Lower lobe of right lung (tissue), 2 donors: ENCODE measurements around the gene DNM1. TPM values are rescaled to one million over a fixed set of nuclear protein-coding genes. Genes with fewer than 3 reads are reported as not detected.

Source experiments
- ATAC-seq, 2 donors: fragments of 200-7000 bp; cut with Tn5 transposase; one replicate each; pipeline ENCODE4 v1.9.1; 2020 to 2022; ENCODE audit warnings: mild to moderate bottlenecking in 2 of 2, moderate library complexity in 2 of 2
- DNase-seq: peaks from one replicate; pipeline ENCODE4 v3.0.0-alpha.2; 2020
- H3K27ac ChIP-seq: fragments of 200-600 bp; one replicate; pipeline ENCODE4 v1.8.0; 2022
- H3K27me3 ChIP-seq: fragments of 200-600 bp; one replicate; pipeline ENCODE4 v1.8.0; 2022; ENCODE audit warnings: low read depth
- H3K36me3 ChIP-seq: fragments of 200-600 bp; one replicate; pipeline ENCODE4 v1.8.0; 2022; ENCODE audit warnings: mild to moderate bottlenecking
- H3K4me1 ChIP-seq: fragments of 200-600 bp; one replicate; pipeline ENCODE4 v1.8.0; 2022
- H3K4me3 ChIP-seq: fragments of 200-600 bp; one replicate; pipeline ENCODE4 v1.8.0; 2022; ENCODE audit warnings: mild to moderate bottlenecking
- H3K9me3 ChIP-seq: fragments of 200-600 bp; one replicate; pipeline ENCODE4 v1.8.0; 2022
- intact Hi-C: fragments of 100-400 bp; cut with DNase I; formaldehyde crosslinking; loops from one replicate; pipeline ENCODE4 v1.11.0; 2022
- total RNA-seq: library from RNA; stranded (reverse); fragmentation: NEBNext Ultra II Directional; extraction: Animal tissue kit (Norgen Biotek cat#: 25700); gene quantifications from one replicate; pipeline ENCODE4 v1.2.1, GENCODE V29; 2021
- TF ChIP-seq, protein P1 (sequence below): fragments of 200-600 bp; IDR thresholded peaks from one replicate; pipeline ENCODE4 v1.8.0; 2022; ENCODE audit warnings: antibody characterized with exemption, mild to moderate bottlenecking
- donor health status: DM: no; HTN: yes; CAD: no; lungs with severe emphysema.

Gene DNM1
- total RNA-seq, 1 donor from 2014 or later: 8.8 TPM

DNA sequence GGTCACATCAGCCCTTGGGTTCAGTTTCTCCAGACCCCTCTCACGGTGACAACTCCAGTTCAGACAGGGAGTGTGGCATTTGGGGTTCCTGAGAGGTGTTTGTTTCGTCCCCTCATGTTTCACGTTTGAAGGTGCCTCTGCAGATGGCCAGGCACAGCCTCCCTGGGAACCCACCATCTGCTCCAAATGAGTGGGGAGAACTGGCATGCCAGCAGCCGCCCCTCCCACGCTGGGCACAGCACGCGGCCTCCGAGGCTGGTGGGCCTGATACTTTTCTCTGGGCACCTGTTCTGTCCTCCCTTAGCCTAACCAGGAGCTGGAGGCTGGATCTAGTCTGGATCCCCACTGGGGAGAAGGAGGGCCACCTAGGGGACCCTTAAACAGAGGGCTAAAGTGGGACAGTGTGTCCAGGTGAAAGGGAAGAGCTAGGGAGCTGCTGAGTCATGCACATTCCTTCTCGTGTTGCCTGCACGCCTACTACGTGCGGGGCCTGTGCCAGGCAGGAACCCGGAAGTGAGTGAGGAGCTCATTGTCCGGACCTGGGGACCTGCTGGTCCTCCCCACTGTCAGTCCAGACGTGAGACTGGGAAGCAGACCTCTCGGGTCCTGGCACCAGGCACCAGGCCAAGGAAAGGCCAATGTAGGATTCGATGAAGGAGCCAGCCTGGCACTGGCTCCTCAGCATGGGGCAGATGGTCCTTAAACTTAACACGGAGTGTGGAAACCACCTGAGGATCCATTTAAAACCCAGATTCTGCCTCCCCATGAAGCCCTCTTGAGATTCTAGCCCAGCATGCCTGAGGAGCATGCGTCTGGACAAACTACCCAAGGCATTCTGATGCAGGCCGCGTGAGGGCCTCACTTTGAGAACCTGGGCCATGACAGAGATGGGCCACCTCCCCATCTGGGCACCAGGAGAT is 11.7 kb downstream of the DNM1 start:
- Histone ChIP-seq H3K9me3 (no peaks in the 10 kb centered on the region), H3K4me1 (peaks cover 20% of the 10 kb centered on the region), H3K4me3 (no peak overlapping the region), H3K27me3 (no peaks in the 10 kb centered on the region), H3K27ac (peak overlapping the region; percentile 24), H3K36me3 (no peaks in the 10 kb centered on the region)
- intact Hi-C loops: no loop called here
- no peak for ATAC-seq
- DNase-seq: no peak
- TF ChIP-seq, protein P1, sequence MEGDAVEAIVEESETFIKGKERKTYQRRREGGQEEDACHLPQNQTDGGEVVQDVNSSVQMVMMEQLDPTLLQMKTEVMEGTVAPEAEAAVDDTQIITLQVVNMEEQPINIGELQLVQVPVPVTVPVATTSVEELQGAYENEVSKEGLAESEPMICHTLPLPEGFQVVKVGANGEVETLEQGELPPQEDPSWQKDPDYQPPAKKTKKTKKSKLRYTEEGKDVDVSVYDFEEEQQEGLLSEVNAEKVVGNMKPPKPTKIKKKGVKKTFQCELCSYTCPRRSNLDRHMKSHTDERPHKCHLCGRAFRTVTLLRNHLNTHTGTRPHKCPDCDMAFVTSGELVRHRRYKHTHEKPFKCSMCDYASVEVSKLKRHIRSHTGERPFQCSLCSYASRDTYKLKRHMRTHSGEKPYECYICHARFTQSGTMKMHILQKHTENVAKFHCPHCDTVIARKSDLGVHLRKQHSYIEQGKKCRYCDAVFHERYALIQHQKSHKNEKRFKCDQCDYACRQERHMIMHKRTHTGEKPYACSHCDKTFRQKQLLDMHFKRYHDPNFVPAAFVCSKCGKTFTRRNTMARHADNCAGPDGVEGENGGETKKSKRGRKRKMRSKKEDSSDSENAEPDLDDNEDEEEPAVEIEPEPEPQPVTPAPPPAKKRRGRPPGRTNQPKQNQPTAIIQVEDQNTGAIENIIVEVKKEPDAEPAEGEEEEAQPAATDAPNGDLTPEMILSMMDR: no peak

DNA sequence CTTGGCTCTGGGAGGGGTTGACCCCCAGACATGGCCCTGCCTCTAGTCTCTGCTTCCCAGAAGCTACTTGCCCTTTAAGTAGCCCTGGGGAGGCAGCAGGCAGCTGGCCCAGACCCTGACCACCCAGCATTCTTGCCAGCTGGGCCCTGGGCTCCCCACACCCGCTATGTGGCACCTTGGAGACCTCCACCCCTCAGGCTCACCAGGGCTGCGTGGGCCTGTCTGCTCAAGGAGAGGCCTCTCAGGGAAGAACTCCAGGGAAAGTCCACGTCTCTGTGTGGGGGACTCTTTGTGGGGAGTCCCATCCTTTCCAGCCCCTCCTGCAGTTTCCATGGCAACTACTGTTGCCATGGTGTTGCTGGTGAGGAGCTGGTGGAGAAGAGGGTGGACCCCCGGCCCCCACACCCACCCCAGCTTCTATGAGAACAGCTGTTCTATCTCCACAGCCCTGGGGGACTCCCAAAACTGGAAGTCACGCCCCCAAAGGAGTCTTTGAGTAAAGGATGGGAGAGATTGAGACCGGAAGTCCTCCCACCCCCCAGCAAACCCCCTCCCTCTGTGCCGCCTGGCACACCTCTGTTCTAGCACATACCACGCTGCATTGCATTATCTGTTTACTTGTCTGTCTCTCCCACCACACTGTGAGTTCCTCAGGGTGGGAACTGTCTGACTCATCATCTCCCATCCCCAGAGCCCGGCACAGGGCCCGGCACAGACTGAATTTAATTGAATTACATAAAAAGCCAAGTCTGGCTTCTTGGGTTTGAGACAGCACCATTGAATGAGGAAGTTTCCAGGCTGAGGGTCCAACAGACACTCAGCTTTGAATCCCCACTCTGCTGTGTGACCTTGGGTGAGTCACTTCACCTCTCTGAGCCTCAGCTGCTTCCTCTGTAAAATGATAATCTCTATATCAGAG is 12.6 kb downstream of the DNM1 start:
- intact Hi-C loops: no loop called here
- no peaks in the 10 kb centered on the region for H3K9me3 ChIP-seq
- H3K27ac ChIP-seq: peak overlapping the region; percentile 24
- DNase-seq (no peak), ATAC-seq (no peak)
- no peaks in the 10 kb centered on the region for H3K27me3 ChIP-seq
- no peak overlapping the region for H3K4me3 ChIP-seq
- no peaks in the 10 kb centered on the region for H3K36me3 ChIP-seq
- TF ChIP-seq, protein P1: no peak
- H3K4me1 ChIP-seq: peaks cover 20% of the 10 kb centered on the region

DNA sequence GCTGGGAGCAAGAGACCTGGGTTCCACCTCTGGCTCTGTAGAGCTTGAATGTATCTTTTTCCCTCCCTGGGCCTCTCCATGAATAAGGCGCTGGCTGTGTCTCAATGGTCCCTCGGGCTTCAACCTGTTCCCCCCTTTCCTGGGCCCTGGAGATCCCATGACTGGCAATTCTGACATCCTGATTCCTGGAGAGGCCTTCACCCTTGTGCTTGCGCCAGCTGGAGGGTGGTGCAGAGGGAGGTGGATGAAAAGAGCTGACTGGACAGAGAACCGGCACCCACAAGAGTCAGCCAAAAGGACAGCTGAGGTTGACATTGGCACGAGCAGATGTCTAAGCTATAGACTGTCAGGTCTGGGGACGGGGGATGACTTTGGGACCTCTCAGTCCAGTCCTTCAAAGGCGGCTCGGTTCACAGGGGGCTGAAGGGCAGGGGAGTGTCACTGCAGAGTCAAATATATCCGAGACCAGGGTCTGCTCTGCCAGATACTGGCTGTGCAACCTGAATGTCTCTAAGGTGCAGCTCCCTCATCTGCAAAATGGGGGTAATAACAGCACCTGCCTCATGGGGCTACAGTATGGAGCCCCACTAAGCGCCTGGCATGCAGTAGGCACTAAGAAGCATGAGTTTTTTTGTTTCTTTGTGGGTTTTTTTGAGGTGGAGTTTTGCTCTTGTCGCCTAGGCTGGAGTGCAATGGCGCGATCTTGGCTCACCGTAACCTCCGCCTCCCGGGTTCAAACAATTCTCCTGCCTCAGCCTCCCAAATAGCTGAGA is 13.8 kb downstream of the DNM1 start:
- intact Hi-C loops: no loop called here
- H3K27me3 ChIP-seq: no peaks in the 10 kb centered on the region
- DNase-seq: no peak
- no peak overlapping the region for H3K27ac ChIP-seq
- ATAC-seq: no peak
- no peaks in the 10 kb centered on the region for H3K9me3 ChIP-seq
- H3K36me3 ChIP-seq: no peaks in the 10 kb centered on the region
- TF ChIP-seq, protein P1: no peak
- no peak overlapping the region for H3K4me3 ChIP-seq
- peaks cover 20% of the 10 kb centered on the region for H3K4me1 ChIP-seq

DNA sequence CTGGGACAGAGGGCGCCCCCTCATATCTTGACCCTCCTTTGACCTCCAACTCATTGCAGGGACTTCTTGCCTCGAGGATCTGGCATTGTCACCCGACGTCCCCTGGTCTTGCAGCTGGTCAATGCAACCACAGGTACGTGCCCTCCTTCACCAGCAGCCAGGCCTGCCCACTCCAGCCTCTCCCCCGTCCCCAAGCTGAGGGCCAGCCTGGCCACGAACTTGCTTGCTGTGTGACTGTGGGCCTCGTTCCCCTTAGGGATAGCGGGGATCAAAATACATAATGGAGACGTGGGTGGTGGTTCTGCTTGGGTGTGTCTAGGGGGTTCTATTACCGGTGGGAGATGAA is 15.0 kb downstream of the DNM1 start:
- H3K27ac ChIP-seq: peak overlapping the region; percentile 36

More for the DNA sequence above, 15.0 kb downstream of the DNM1 start:
- intact Hi-C loops: no loop called here
- Histone ChIP-seq H3K27me3 (no peaks in the 10 kb centered on the region), H3K4me3 (peak overlapping the region; percentile 45), H3K36me3 (no peaks in the 10 kb centered on the region), H3K9me3 (no peaks in the 10 kb centered on the region), H3K4me1 (peaks cover 20% of the 10 kb centered on the region)
- no peak for DNase-seq
- TF ChIP-seq, protein P1: no peak
- ATAC-seq: peak in 1 of 2 donors; percentile 1
